Fibroblast of pulmonary artery (primary cell): Measurements from ENCODE around the gene MAP1LC3A.
"Not testable (repeated sequence)": the region's sequence is repeated elsewhere in the genome, so short reads cannot be mapped to it uniquely, and the experiment has no call there.

Source experiments
- DNase-seq: peaks from one replicate; pipeline ENCODE4 v3.0.0-alpha.2; 2010; ENCODE audit warnings: low read depth
- H3K4me3 ChIP-seq: replicated peaks from 2 replicates; pipeline ENCODE4 v1.5.1; 2011; ENCODE audit warnings: low read depth, mild to moderate bottlenecking, control low read depth, low read length, moderate library complexity
- CTCF ChIP-seq: IDR thresholded peaks from 2 replicates; pipeline ENCODE4 v1.5.1; 2011; ENCODE audit warnings: mild to moderate bottlenecking, control low read depth, low read length, inconsistent platforms; ENCODE audit errors: missing control alignments

The MAP1LC3A gene

GRCh38 chr20:34515484-34516246 lies 42.9 kb upstream of the MAP1LC3A start:
- no peak for TF ChIP-seq CTCF
- H3K4me3 ChIP-seq, result peak overlapping the region; percentile 91
- peak; percentile 51 for DNase-seq

- peak; percentile 97 for DNase-seq
- H3K4me3 ChIP-seq, result peak within 1 kb of the TSS; percentile 91
- TF ChIP-seq CTCF, result no peak
These were observed 42.0 kb upstream of the MAP1LC3A start, which contains the start of gene DYNLRB1 for GRCh38 chr20:34516247-34517113. TSS of gene DYNLRB1 (plus strand) at chr20:34516422. CDS start at chr20:34516459, 37 bp downstream.

- DNase-seq, result peak; percentile 22
- peak overlapping the region; percentile 91 for H3K4me3 ChIP-seq
- TF ChIP-seq CTCF, result no peak
These were observed 41.4 kb upstream of the MAP1LC3A start for GRCh38 chr20:34517114-34517505.

GRCh38 chr20:34518863-34519262 lies 39.7 kb upstream of the MAP1LC3A start:
- not testable (repeated sequence) for DNase-seq, H3K4me3 ChIP-seq

- H3K4me3 ChIP-seq, DNase-seq: not testable (repeated sequence)
These were observed 38.7 kb upstream of the MAP1LC3A start for GRCh38 chr20:34519841-34520240.

GRCh38 chr20:34522969-34523871 lies 35.3 kb upstream of the MAP1LC3A start:
- DNase-seq, result peak; percentile 83
- TF ChIP-seq CTCF, result peak; percentile 65
- no peak overlapping the region for H3K4me3 ChIP-seq

- TF ChIP-seq CTCF, result no peak
- DNase-seq, result no peak
- H3K4me3 ChIP-seq, result no peak overlapping the region
These were observed 34.1 kb upstream of the MAP1LC3A start for GRCh38 chr20:34524426-34524825.
